GM18867 (cell line): ENCODE data around the gene GRID2IP.
A peak's percentile ranks its signal among the peaks of the same experiment; 100 is the strongest.
"Not testable (repeated sequence)": the region's sequence is repeated elsewhere in the genome, so short reads cannot be mapped to it uniquely, and the experiment has no call there.

Source experiments
- ATAC-seq: cut with Tn5 transposase; IDR thresholded peaks from one replicate; pipeline ENCODE4 v1.9.1; 2021; ENCODE audit warnings: mild to moderate bottlenecking, moderate library complexity; ENCODE audit not compliant: unreplicated experiment

Gene GRID2IP

DNA sequence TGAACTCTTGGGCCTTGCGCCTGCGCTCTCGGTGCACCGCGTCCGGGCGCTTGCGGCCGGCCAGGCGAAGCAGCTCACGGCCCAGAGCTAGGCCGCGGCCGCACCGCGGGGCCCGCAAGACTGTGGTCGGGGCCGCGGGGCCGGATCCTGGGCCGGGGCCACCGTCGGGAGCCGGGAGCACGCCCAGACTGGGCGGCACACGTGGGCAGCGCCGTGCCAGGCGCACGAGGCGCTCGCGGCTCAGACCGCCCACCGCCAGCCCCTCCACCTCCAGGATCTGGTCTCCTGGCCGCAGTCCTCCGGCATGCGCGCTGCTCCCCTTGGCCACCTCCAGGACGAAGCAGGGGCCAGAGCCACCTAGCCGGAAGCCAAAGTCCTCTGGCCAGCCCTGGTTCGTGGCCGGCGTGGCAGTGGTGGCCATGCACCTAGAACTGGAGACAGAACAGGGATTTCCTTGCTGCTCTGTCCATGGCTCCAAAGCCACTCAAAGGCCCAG lies at the start of gene GRID2IP:
Gene GRID2IP, minus strand, starts transcription at position 446 of the 496 bp plus-strand sequence. Its CDS starts 25 bp downstream, at position 421.
- ATAC-seq, result no peak

DNA sequence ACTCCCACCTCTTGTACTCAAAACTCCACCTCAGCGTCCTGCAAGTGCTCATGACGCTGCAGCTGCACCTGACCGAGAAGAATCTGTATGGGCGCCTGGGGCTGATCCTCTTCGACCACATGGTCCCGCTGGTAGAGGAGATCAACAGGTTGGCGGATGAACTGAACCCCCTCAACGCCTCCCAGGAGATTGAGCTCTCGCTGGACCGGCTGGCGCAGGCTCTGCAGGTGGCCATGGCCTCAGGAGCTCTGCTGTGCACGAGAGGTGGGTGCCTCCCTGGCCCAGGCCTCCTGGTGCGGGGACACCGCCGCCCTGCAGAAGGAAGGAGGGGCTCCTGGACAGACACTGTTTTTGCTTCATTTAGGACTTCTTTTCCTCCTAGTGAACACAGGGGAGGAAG lies 48.8 kb upstream of the GRID2IP start:
- no peak for ATAC-seq

DNA sequence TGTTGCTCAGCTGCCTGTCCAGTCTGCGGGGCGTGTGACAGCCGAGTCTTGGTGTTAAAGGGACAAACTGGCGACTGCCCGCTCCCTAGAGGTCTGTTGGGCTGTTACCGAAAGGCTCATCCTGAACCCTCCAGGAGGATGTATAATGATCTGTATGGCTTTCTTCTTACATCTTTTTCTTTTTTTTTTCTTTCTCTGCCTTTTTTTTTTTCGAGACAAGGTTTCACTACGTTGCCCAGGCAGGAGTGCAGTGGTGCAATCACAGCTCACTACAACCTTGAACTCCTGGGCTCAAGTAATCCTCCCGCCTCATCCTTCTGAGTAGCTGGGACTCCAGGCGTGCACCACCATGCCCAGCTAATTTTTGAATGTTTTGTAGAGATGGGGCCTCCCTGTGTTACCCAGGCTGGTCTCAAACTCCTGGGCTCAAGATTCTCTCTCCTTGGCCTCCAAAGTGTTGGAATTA lies 39.4 kb upstream of the GRID2IP start:
- peak; percentile 19 for ATAC-seq

DNA sequence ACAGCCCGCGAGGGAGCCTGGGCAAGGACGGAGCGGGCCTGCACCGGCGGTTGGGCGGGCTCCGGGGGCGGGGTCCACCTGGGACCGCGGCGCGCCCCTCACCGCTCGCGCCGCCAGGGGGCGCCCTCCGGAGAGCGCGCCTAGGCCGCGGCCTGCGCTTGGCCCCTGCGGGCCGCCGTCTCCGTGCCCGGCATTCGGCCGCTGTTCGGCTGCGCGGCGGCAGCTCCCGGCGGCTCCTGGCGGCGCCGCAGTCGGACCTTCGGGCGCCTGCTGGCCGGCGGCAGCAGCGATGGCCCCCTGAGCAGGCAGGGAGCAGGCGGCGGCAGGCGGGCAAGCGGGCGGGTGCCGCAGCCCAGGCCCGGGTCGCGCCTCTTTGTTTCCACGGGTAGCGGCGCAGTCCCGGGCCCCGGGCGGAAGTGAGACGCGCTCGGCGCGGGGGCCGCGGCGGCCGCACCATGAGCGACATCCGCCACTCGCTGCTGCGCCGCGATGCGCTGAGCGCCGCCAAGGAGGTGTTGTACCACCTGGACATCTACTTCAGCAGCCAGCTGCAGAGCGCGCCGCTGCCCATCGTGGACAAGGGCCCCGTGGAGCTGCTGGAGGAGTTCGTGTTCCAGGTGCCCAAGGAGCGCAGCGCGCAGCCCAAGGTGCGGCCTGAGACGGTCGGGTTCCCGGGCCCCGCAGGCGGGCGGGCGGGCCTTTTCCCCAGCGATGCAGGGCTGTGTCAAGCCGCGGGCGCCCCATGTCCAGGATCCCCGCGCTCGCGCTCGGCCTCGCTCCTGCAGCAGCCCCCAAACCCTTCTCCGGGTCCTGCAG lies 38.8 kb upstream of the GRID2IP start, which contains the start of gene INTS15:
Gene INTS15, plus strand, starts transcription at position 193 of the 816 bp plus-strand sequence. Its CDS starts 263 bp downstream, at position 456.
- ATAC-seq, result peak; percentile 86

GRCh38 chr7:6589151-6589828 lies 38.0 kb upstream of the GRID2IP start:
- ATAC-seq, result no peak

DNA sequence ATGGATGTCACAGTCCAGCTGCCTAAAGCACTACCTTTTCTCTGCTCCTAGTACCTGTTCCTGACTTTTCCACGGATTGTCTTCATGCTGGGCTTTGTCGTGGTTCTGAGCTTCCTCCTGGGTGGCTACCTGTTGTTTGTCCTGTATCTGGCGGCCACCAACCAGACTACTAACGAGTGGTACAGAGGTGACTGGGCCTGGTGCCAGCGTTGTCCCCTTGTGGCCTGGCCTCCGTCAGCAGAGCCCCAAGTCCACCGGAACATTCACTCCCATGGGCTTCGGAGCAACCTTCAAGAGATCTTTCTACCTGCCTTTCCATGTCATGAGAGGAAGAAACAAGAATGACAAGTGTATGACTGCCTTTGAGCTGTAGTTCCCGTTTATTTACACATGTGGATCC lies 37.3 kb upstream of the GRID2IP start:
- ATAC-seq, result no peak

DNA sequence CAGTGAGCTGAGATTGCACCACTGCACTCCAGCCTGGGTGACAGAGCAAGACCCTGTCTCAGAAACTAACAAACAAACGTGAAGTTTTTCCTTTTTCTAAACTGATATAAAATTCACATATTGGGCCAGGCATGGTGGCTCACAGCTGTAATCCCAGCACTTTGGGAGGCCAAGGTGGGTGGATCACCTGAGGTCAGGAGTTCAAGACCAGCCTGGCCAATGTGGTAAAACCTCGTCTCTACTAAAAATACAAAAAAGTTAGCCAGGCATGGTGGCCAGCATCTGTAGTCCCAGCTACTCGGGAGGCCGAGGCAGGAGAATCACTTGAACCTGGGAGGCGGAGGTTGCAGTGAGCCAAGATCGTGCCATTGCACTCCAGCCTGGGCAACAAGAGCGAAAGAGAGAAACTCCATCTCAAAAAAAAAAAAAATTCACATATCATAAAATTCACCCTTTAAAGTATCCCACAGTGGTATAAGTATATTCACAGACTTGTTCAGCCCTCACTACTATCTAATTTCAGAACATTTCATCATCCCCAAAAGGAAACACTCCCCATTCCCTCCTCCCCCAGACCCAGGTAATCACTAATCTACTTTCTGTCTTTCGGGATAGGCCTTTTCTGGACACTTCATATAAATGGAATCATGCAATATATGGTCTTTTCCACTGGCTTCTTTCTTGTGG lies 34.6 kb upstream of the GRID2IP start:
- not testable (repeated sequence) for ATAC-seq

- ATAC-seq, result no peak
Observed at GRCh38 chr7:6579446-6579845, 28.2 kb upstream of the GRID2IP start.

- no peak for ATAC-seq
Observed at GRCh38 chr7:6578114-6579084, 27.1 kb upstream of the GRID2IP start.

GRCh38 chr7:6577369-6578113 lies 26.3 kb upstream of the GRID2IP start, which contains the start of gene ZDHHC4:
Gene ZDHHC4 (plus strand): TSS chr7:6577454. CDS start chr7:6580562, 3,108 bp downstream.
- ATAC-seq, result peak; percentile 97

DNA sequence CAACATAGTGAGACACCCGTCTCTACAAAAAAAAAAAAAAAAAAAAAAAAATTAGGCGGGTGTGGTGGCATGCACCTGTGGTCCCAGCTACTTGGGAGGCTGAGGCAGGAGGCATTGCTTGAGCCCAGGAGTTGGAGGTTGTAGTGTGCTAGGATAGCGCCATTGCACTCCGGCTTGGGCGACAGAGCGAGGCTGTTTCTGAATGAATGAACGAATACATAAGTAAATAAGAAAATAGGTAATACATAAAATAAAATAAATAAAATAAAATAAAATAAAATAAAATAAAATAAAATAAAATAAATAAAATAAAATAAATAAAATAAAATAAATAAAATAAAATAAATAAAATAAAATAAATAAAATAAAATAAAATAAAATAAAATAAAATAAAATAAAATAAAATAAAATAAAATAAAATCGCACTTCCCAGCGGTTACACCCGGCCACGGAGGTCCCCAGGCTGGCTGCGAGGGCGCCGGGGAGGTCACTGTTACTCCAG lies 25.7 kb upstream of the GRID2IP start:
- not testable (repeated sequence) for ATAC-seq

GRCh38 chr7:6576024-6576866 lies 25.0 kb upstream of the GRID2IP start:
- ATAC-seq, result no peak

- ATAC-seq, result no peak
Observed at GRCh38 chr7:6575281-6576023, 24.2 kb upstream of the GRID2IP start.

GRCh38 chr7:6571160-6571779 lies 20.0 kb upstream of the GRID2IP start:
- ATAC-seq, result peak; percentile 47

GRCh38 chr7:6567886-6568285 lies 16.6 kb upstream of the GRID2IP start:
- no peak for ATAC-seq

- ATAC-seq, result no peak
Observed at GRCh38 chr7:6565655-6566054, 14.4 kb upstream of the GRID2IP start.
